Esophagus squamous epithelium (tissue), 5 donors: ENCODE measurements around the gene ARNT2. TPM values are rescaled to one million over a fixed set of nuclear protein-coding genes. Genes with fewer than 3 reads are reported as not detected.

Experiments used
- DNase-seq: peaks from one replicate; lab custom pipeline; 2025; lab: John Stamatoyannopoulos, UW
- H3K27ac ChIP-seq, 4 donors: fragments of 200-600 bp; sonication (generic); one replicate each; pipeline ENCODE4 v1.5.1; 2016 to 2019; ENCODE audit warnings: mild to moderate bottlenecking in 1 of 4
- H3K27me3 ChIP-seq, 4 donors: fragments of 200-600 bp; sonication (generic); 1 replicate in 3 of 4; 2 replicates in 1 of 4; pipeline versions ENCODE4 v1.5.1 to v1.6.0; 2017 to 2021; ENCODE audit warnings: antibody characterized with exemption in 1 of 4
- H3K36me3 ChIP-seq, 3 donors: fragments of 200-600 bp; sonication (generic); one replicate each; pipeline ENCODE4 v1.5.1; 2016 to 2019
- H3K4me1 ChIP-seq, 3 donors: fragments of 200-600 bp; sonication (generic); one replicate each; pipeline ENCODE4 v1.5.1; 2017 to 2019
- H3K4me3 ChIP-seq, 4 donors: fragments of 200-600 bp; sonication (generic); 1 replicate in 3 of 4; 2 replicates in 1 of 4; pipeline ENCODE4 v1.5.1; 2016 to 2019; ENCODE audit warnings: mild to moderate bottlenecking in 2 of 4, moderate library complexity in 1 of 4
- H3K9me3 ChIP-seq, 3 donors: fragments of 200-600 bp; sonication (generic); one replicate each; pipeline ENCODE4 v1.5.1; 2016 to 2019
- POLR2A ChIP-seq, 4 donors: fragments of 450-650 bp; IDR thresholded peaks; one replicate each; pipeline ENCODE4 v1.6.1; 2017; ENCODE audit warnings: antibody characterized with exemption in 4 of 4, mild to moderate bottlenecking in 4 of 4, moderate library complexity in 3 of 4
- WGBS, 2 donors: methylation state at CpG; one replicate each; pipeline ENCODE4 v1.1.5; 2018; 5-methylcytosine and 5-hydroxymethylcytosine counted together
- intact Hi-C: fragments of 100-400 bp; cut with DNase I; formaldehyde crosslinking; loops from one replicate; pipeline ENCODE4 v1.15.0; 2022
- total RNA-seq, 4 donors: library from RNA; depleted of rRNA; stranded (reverse); fragments of >200 nt; gene quantifications; one replicate each; pipeline ENCODE4 v1.1.0, GENCODE V29; 2016
- TF ChIP-seq, protein P1 (sequence below), 6 experiments: fragments of 450-650 bp in 4 of 6; fragments of 200-600 bp in 2 of 6; sonication (generic) in 2 of 6; IDR thresholded peaks; one replicate each; pipeline ENCODE4 v1.5.1; 2016 to 2019; ENCODE audit warnings: antibody characterized with exemption in 6 of 6, mild to moderate bottlenecking in 4 of 6, moderate library complexity in 4 of 6
- donor health status: DM: yes; HTN: yes; CAD: no.

Gene ARNT2
- total RNA-seq, 4 donors from 2014 or later = 0.15 to 5.7 (median 1.7) TPM

DNA sequence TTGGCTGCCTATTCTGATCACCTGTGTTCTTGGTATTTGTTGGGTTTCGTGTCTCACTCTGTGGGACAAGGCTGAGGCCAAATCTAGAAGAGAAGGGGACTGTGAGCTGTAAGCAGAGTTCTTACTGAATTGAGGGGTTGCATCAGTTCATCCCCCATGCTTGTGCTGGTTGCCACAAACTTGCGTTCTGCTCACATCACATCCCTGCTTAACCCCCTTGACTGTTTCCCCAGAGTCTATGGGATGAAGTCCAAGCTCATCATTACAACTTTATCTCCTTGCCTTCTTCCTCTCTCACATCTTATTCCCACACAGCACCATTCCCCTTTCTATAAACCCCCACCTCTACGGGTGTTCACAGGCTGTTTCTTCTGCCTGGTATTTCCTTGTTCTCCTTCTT is 147.2 kb downstream of the ARNT2 start:
- no peak overlapping the region for H3K27ac ChIP-seq
- H3K27me3 ChIP-seq = no peaks in the 10 kb centered on the region
- H3K9me3 ChIP-seq = no peaks in the 10 kb centered on the region
- TF ChIP-seq, protein P1, sequence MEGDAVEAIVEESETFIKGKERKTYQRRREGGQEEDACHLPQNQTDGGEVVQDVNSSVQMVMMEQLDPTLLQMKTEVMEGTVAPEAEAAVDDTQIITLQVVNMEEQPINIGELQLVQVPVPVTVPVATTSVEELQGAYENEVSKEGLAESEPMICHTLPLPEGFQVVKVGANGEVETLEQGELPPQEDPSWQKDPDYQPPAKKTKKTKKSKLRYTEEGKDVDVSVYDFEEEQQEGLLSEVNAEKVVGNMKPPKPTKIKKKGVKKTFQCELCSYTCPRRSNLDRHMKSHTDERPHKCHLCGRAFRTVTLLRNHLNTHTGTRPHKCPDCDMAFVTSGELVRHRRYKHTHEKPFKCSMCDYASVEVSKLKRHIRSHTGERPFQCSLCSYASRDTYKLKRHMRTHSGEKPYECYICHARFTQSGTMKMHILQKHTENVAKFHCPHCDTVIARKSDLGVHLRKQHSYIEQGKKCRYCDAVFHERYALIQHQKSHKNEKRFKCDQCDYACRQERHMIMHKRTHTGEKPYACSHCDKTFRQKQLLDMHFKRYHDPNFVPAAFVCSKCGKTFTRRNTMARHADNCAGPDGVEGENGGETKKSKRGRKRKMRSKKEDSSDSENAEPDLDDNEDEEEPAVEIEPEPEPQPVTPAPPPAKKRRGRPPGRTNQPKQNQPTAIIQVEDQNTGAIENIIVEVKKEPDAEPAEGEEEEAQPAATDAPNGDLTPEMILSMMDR (IDR thresholded peaks at IDR 0.05) = no peak
- no peak for TF ChIP-seq POLR2A (IDR thresholded peaks at IDR 0.05)
- intact Hi-C loops = no loop called here
- no peak for DNase-seq
- no peak overlapping the region for H3K4me3 ChIP-seq
- H3K36me3 ChIP-seq = no peaks in the 10 kb centered on the region
- WGBS, 2 donors = 87 to 88% methylated on average over 3 of the region's 3 CpGs
- no peaks in the 10 kb centered on the region for H3K4me1 ChIP-seq

DNA sequence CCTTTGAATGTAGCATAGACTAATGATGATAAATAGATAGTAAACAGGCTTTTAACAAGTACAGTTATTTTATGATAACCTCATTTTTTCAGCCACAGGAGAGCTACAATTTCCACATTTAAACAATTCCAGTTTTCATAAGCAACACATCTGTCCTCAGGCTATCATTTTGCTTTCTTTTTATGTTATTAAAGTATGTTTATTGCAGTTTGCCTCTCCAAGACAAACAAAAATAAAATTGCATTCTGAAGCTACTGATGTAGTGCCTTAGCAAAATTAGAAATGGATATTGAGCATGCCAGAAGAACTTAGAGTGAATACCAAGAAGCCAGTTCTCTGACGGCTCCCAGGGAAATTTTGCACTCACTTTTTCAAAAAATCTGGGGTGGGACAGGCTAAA is 150.4 kb downstream of the ARNT2 start:
- no peak for DNase-seq
- H3K4me3 ChIP-seq = no peak overlapping the region
- H3K27ac ChIP-seq = no peak overlapping the region
- TF ChIP-seq, protein P1 (IDR thresholded peaks at IDR 0.05) = no peak
- TF ChIP-seq POLR2A (IDR thresholded peaks at IDR 0.05) = no peak
- H3K36me3 ChIP-seq = no peaks in the 10 kb centered on the region
- H3K4me1 ChIP-seq = no peaks in the 10 kb centered on the region
- 69 to 83% methylated on average over 1 of the region's 1 CpG for WGBS, 2 donors
- no peaks in the 10 kb centered on the region for H3K9me3 ChIP-seq
- no peaks in the 10 kb centered on the region for H3K27me3 ChIP-seq
- intact Hi-C loops = no loop called here

- TF ChIP-seq, protein P1 (IDR thresholded peaks at IDR 0.05) = no peak
- TF ChIP-seq POLR2A (IDR thresholded peaks at IDR 0.05) = no peak
- no peak for DNase-seq
- Histone ChIP-seq H3K9me3 (no peaks in the 10 kb centered on the region), H3K36me3 (no peaks in the 10 kb centered on the region), H3K27ac (no peak overlapping the region), H3K4me1 (no peaks in the 10 kb centered on the region), H3K4me3 (no peak overlapping the region), H3K27me3 (no peaks in the 10 kb centered on the region)
- intact Hi-C loops = no loop called here
- 74 to 87% methylated on average over 5 to 7 of the region's 7 CpGs for WGBS, 2 donors
Measured at GRCh38 chr15:80556694-80557367, 152.6 kb downstream of the ARNT2 start.

- intact Hi-C loops = no loop called here
- TF ChIP-seq, protein P1 (IDR thresholded peaks at IDR 0.05) = no peak
- TF ChIP-seq POLR2A (IDR thresholded peaks at IDR 0.05) = no peak
- H3K27ac ChIP-seq = no peak overlapping the region
- no peaks in the 10 kb centered on the region for H3K9me3 ChIP-seq
- no peak overlapping the region for H3K4me3 ChIP-seq
- no peaks in the 10 kb centered on the region for H3K27me3 ChIP-seq
- WGBS, 2 donors = 83 to 91% methylated on average over 5 of the region's 5 CpGs
- no peak for DNase-seq
- no peaks in the 10 kb centered on the region for H3K36me3 ChIP-seq
- H3K4me1 ChIP-seq = no peaks in the 10 kb centered on the region
Measured at GRCh38 chr15:80557441-80558234, 153.5 kb downstream of the ARNT2 start.
